ENCODE measurements around the gene KRT85. TPM values are rescaled to one million over a fixed set of nuclear protein-coding genes. Genes with fewer than 3 reads are reported as not detected.
"Not testable (repeated sequence)": the region's sequence is repeated elsewhere in the genome, so short reads cannot be mapped to it uniquely, and the experiment has no call there.

KRT85 gene
- total and polyA plus RNA-seq, 8 donors, result not detected

GRCh38 chr12:52316701-52317100 is 50.6 kb downstream of the KRT85 start:
- Histone ChIP-seq H3K9me3 (no peaks in the 10 kb centered on the region), H3K36me3 (no peaks in the 10 kb centered on the region), H3K27me3 (no peaks in the 10 kb centered on the region), H3K4me1 (no peaks in the 10 kb centered on the region), H3K4me3 (no peak overlapping the region), H3K27ac (no peak overlapping the region)
- DNase-seq (no peak), FAIRE-seq (no peak), ATAC-seq (no peak)
- intact Hi-C loops (cut with DNase I), result no loop called here
- TF ChIP-seq CTCF (IDR thresholded peaks at IDR 0.05), result no peak
- WGBS, 2 donors, result 84 to 94% methylated on average over 11 of the region's 11 CpGs

- Histone ChIP-seq H3K27ac (no peak overlapping the region), H3K4me1 (no peaks in the 10 kb centered on the region), H3K4me3 (no peak overlapping the region), H3K36me3 (no peaks in the 10 kb centered on the region), H3K27me3 (no peaks in the 10 kb centered on the region), H3K9me3 (no peaks in the 10 kb centered on the region)
- TF ChIP-seq CTCF (IDR thresholded peaks at IDR 0.05), result no peak
- DNase-seq, result no peak
- FAIRE-seq, result no peak
- intact Hi-C loops (cut with DNase I), result no loop called here
- WGBS, 2 donors, result 79 to 88% methylated on average over 9 of the region's 9 CpGs
- no peak for ATAC-seq
These were observed 51.0 kb downstream of the KRT85 start for GRCh38 chr12:52316290-52316689.

- intact Hi-C loops (cut with DNase I); H3K4me3 ChIP-seq; DNase-seq: not testable (repeated sequence)
These were observed 51.6 kb downstream of the KRT85 start for GRCh38 chr12:52315721-52316120.

GRCh38 chr12:52314511-52314910 is 52.8 kb downstream of the KRT85 start:
- FAIRE-seq, result no peak
- intact Hi-C loops (cut with DNase I), result no loop called here

More at GRCh38 chr12:52315721-52316120, 51.6 kb downstream of the KRT85 start:
- H3K9me3 ChIP-seq, ATAC-seq, H3K36me3 ChIP-seq, H3K4me1 ChIP-seq, H3K27ac ChIP-seq, H3K27me3 ChIP-seq, FAIRE-seq: not testable (repeated sequence)
- WGBS, 2 donors, result 66 to 73% methylated on average over 9 of the region's 9 CpGs
- TF ChIP-seq CTCF (IDR thresholded peaks at IDR 0.05), result peak in 1 of 4 donors; percentile 9

More at GRCh38 chr12:52314511-52314910, 52.8 kb downstream of the KRT85 start:
- Histone ChIP-seq H3K27me3 (no peaks in the 10 kb centered on the region), H3K36me3 (no peaks in the 10 kb centered on the region), H3K4me3 (no peak overlapping the region), H3K27ac (no peak overlapping the region), H3K9me3 (no peaks in the 10 kb centered on the region), H3K4me1 (no peaks in the 10 kb centered on the region)
- no peak for TF ChIP-seq CTCF (IDR thresholded peaks at IDR 0.05)
- ATAC-seq (no peak), DNase-seq (peak in 1 of 6 donors; percentile 58)
- WGBS, 2 donors, result 79 to 87% methylated on average over 13 of the region's 13 CpGs

Data from pancreas (tissue), 10 donors.